ENCODE results near the gene SDK2. TPM values are rescaled to one million over a fixed set of nuclear protein-coding genes. Genes with fewer than 3 reads are reported as not detected.
A peak's percentile ranks its signal among the peaks of the same experiment; 100 is the strongest.

SDK2 gene
- total RNA-seq, 2 donors from 2014 or later, result 16.5 to 26.3 TPM

- H3K27ac ChIP-seq, result peak overlapping the region in 1 of 2 donors; percentile 67
- no peaks in the 10 kb centered on the region for H3K9me3 ChIP-seq
- no peak for DNase-seq (ENCODE audit: low spot score)
- H3K36me3 ChIP-seq, result no peaks in the 10 kb centered on the region
- H3K4me1 ChIP-seq (replicated peaks), result peaks cover 3% of the 10 kb centered on the region
- 44% methylated on average over 11 of the region's 11 CpGs for WGBS
- no peak for TF ChIP-seq POLR2AphosphoS5 (IDR thresholded peaks at IDR 0.05)
- TF ChIP-seq CTCF (IDR thresholded peaks at IDR 0.05), result no peak
- TF ChIP-seq POLR2A (IDR thresholded peaks at IDR 0.05), result no peak
- no peaks in the 10 kb centered on the region for H3K27me3 ChIP-seq (replicated peaks; ENCODE audit: insufficient read depth)
- no peak overlapping the region for H3K4me3 ChIP-seq
- intact Hi-C loops (cut with DNase I), result no loop called here
Measured at GRCh38 chr17:73343739-73344454, 300.3 kb downstream of the SDK2 start.

- H3K27ac ChIP-seq, result peak overlapping the region; percentile 53 to 67
- H3K4me1 ChIP-seq (replicated peaks), result peaks cover 3% of the 10 kb centered on the region
- 35% methylated on average over 13 of the region's 17 CpGs for WGBS
- DNase-seq (ENCODE audit: low spot score), result no peak
- no peak overlapping the region for H3K4me3 ChIP-seq
- H3K9me3 ChIP-seq, result no peaks in the 10 kb centered on the region
- intact Hi-C loops (cut with DNase I), result no loop called here
- H3K27me3 ChIP-seq (replicated peaks; ENCODE audit: insufficient read depth), result no peaks in the 10 kb centered on the region
- H3K36me3 ChIP-seq, result no peaks in the 10 kb centered on the region
- no peak for TF ChIP-seq POLR2AphosphoS5 (IDR thresholded peaks at IDR 0.05)
- no peak for TF ChIP-seq CTCF (IDR thresholded peaks at IDR 0.05)
Measured at GRCh38 chr17:73343168-73343634, 301.0 kb downstream of the SDK2 start.

GRCh38 chr17:73342541-73343167 lies 301.6 kb downstream of the SDK2 start:
- 41% methylated on average over 7 of the region's 7 CpGs for WGBS
- Histone ChIP-seq H3K4me1 (replicated peaks) (peaks cover 3% of the 10 kb centered on the region), H3K4me3 (no peak overlapping the region), H3K27me3 (replicated peaks; ENCODE audit: insufficient read depth) (no peaks in the 10 kb centered on the region), H3K36me3 (no peaks in the 10 kb centered on the region), H3K9me3 (no peaks in the 10 kb centered on the region), H3K27ac (peak overlapping the region; percentile 53 to 67)
- TF ChIP-seq POLR2AphosphoS5 (IDR thresholded peaks at IDR 0.05) (no peak), CTCF (IDR thresholded peaks at IDR 0.05) (no peak), POLR2A (IDR thresholded peaks at IDR 0.05) (no peak)
- intact Hi-C loops (cut with DNase I), result no loop called here
- no peak for DNase-seq (ENCODE audit: low spot score)

- H3K36me3 ChIP-seq, result no peaks in the 10 kb centered on the region
- no peak overlapping the region for H3K4me3 ChIP-seq
- peaks cover 3% of the 10 kb centered on the region for H3K4me1 ChIP-seq (replicated peaks)
- intact Hi-C loops (cut with DNase I), result no loop called here
- H3K9me3 ChIP-seq, result no peaks in the 10 kb centered on the region
- no peaks in the 10 kb centered on the region for H3K27me3 ChIP-seq (replicated peaks; ENCODE audit: insufficient read depth)
- TF ChIP-seq POLR2A (IDR thresholded peaks at IDR 0.05) (peak; percentile 10), CTCF (IDR thresholded peaks at IDR 0.05) (no peak), POLR2AphosphoS5 (IDR thresholded peaks at IDR 0.05) (peak; percentile 51)
- peak; percentile 64 for DNase-seq (ENCODE audit: low spot score)
- WGBS, result 22% methylated on average over 12 of the region's 12 CpGs
- H3K27ac ChIP-seq, result peak overlapping the region; percentile 53 to 67
Measured at GRCh38 chr17:73342050-73342522, 302.2 kb downstream of the SDK2 start.

All from prostate gland (tissue), 2 donors.